Esophagus squamous epithelium (tissue), 4 donors: Measurements from ENCODE around the gene PRKCE.

Experiments used
- CTCF ChIP-seq, 6 experiments: fragments of 450-650 bp in 4 of 6; fragments of 200-600 bp in 2 of 6; sonication (generic) in 2 of 6; IDR thresholded peaks; one replicate each; pipeline ENCODE4 v1.5.1; 2016 to 2019; ENCODE audit warnings: antibody characterized with exemption in 6 of 6, mild to moderate bottlenecking in 4 of 6, moderate library complexity in 4 of 6
- POLR2A ChIP-seq, 4 donors: fragments of 450-650 bp; IDR thresholded peaks; one replicate each; pipeline ENCODE4 v1.6.1; 2017; ENCODE audit warnings: antibody characterized with exemption in 4 of 4, mild to moderate bottlenecking in 4 of 4, moderate library complexity in 3 of 4

GRCh38 chr2:46135228-46135855 lies 483.9 kb downstream of the PRKCE start:
- no peak for TF ChIP-seq CTCF (IDR thresholded peaks at IDR 0.05)
- no peak for TF ChIP-seq POLR2A (IDR thresholded peaks at IDR 0.05)
